RKO (cell line): ENCODE results near the gene AP3B1.
"Not testable (repeated sequence)": the region's sequence is repeated elsewhere in the genome, so short reads cannot be mapped to it uniquely, and the experiment has no call there.

Source experiments
- DNase-seq: peaks from one replicate; pipeline ENCODE4 v3.0.0-alpha.2; 2016; ENCODE audit warnings: low spot score

AP3B1 gene

GRCh38 chr5:78067581-78067980, 226.9 kb downstream of the AP3B1 start:
- DNase-seq = not testable (repeated sequence)

GRCh38 chr5:78066722-78067121, 227.8 kb downstream of the AP3B1 start:
- DNase-seq = not testable (repeated sequence)

GRCh38 chr5:78065663-78066062, 228.8 kb downstream of the AP3B1 start:
- DNase-seq = no peak

- no peak for DNase-seq
These were observed 229.5 kb downstream of the AP3B1 start for GRCh38 chr5:78064941-78065472.

DNA sequence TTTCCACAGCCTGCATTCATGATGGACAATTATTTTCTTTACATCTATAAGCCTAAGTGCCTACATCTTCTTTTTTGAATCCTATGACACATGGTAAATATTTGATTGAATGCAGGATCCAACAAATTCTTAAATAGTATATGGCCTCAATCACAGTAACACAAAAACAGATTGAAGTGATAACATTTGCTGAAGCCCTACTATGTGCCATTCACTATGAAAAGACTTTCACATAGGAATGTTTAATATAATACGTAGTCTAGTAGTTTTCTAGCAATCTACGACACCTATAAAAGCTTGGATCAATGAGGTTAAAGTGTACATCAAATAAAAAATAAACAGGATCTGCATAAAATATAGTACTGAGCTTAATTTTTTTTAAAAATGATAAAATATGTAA, 231.0 kb downstream of the AP3B1 start:
- DNase-seq = no peak

DNA sequence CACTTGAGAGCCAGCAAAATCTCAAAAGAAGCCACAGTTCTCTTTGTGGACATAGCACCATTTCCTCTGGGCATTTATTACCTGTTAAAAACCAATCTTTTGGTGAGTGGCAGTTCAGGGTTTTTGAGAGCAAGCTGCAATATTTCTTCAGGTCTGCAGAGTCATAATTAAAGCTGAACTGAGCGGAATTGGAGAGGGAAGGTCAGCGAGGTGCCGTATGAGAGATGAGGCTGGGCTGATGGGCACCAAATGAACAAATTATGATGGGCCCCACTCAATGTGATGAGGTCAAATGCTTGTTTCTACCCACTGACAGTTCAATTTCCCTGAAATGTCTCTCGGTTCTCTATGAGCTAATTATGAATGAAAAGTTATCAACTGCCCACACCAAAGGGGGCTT, 231.9 kb downstream of the AP3B1 start:
- no peak for DNase-seq

- DNase-seq = no peak
These were observed 234.1 kb downstream of the AP3B1 start for GRCh38 chr5:78060421-78060820.

- no peak for DNase-seq
These were observed 235.9 kb downstream of the AP3B1 start for GRCh38 chr5:78058625-78059024.

DNA sequence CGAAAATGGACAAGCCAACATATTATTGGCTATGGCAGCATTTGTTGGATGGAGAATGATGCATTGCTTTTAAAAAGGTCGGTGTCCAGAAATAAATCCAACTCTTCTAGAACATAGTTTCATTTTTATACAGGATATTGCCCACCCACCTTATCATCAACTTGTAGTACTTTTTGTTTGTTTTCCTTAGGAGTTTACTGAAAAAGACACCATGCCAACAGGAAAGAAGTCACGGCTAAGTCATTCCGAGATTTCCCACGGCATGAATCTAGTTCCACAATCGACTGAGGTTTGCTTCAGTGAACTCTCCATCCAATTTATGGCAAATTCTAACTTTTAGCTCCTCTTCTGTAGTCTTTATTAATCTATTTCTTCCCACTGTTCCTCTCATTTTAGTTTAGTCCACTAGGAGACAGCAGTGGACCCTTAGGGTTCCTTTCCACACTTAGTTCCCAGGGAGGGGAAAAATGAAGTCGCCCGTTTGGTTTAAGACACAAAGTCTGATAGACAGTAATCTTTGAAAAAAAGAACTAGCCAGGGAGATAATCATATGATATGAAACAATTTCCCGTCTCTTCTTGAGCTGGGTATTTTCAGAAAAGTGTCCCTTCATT, 237.5 kb downstream of the AP3B1 start:
- DNase-seq = no peak

DNA sequence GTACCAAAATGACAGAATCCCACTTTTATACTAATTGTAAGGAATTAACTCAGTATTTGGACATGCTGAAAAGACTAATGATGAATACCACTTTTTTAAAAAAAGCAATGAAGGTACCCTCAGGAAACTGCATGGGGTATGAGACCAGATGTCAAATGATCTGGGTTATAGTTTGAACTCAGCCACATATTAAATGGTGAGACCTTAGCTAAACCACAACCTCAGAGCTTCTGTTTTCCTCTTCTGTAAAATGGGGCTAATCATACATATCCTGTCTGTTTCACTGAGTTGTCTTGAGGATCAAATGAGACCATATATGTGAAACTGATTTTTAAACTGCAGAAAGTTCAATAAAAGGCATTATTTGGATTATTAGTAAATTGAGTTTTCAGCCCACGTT, 238.4 kb downstream of the AP3B1 start:
- DNase-seq = no peak

DNA sequence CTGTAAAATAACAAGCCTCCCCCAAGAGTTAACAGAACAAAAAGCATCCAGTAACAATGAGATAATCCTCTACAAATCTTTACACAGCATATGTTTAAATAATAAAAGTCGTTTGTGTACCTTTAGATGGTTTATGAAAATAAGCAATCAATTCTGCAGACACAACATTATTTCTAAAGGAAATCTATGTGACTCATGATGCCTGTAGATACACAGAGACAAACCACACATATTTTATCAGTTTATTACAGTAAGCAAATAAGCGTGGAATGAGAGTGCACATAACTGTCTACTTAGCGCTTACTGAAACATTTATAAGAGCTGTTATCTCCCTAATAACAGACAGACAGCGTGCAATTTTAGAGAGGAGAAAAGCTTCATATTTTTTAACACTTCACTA, 243.6 kb downstream of the AP3B1 start:
- DNase-seq = no peak

- DNase-seq = not testable (repeated sequence)
These were observed 247.7 kb downstream of the AP3B1 start for GRCh38 chr5:78046823-78047222.

- DNase-seq = no peak
These were observed 248.5 kb downstream of the AP3B1 start for GRCh38 chr5:78046006-78046405.

DNA sequence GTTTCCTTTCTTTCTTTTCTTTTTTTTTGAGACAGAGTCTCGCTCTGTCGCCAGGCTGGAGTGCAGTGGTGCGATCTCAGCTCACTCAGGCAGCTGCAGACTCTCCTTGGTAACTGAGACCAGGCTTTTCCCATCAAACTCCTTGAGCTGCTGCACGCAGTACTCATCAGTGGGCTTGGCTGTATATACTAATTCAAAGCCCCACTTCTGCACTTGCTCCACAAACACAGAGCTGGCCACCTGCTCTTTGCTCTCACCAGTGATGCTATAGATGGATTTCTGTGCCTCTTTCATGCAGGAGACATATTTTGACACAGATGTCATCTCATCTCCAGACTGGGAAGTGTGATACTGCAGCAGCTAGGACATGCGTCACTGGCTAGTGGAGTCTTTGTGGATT, 252.7 kb downstream of the AP3B1 start:
- DNase-seq = no peak

DNA sequence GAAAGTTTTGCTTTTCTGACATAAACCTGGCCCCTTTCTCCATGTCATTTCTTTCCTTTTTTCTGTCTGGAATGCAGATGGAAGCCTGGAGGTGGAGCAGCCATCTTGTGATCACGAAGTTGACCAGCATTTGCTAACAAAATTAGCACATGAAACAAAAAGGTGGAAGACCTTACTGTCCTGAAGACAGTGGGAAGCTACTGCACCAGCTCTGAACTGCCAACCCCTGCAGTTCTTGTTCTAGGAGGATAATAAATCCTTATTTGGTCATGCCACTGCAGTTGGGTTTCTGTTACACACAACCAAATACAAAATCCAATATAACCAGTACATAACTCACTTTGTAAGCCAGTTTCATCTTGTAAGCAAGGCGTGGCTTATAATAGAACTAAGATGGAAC, 269.0 kb downstream of the AP3B1 start:
- no peak for DNase-seq

GRCh38 chr5:78019744-78020143, 274.8 kb downstream of the AP3B1 start:
- DNase-seq = no peak

DNA sequence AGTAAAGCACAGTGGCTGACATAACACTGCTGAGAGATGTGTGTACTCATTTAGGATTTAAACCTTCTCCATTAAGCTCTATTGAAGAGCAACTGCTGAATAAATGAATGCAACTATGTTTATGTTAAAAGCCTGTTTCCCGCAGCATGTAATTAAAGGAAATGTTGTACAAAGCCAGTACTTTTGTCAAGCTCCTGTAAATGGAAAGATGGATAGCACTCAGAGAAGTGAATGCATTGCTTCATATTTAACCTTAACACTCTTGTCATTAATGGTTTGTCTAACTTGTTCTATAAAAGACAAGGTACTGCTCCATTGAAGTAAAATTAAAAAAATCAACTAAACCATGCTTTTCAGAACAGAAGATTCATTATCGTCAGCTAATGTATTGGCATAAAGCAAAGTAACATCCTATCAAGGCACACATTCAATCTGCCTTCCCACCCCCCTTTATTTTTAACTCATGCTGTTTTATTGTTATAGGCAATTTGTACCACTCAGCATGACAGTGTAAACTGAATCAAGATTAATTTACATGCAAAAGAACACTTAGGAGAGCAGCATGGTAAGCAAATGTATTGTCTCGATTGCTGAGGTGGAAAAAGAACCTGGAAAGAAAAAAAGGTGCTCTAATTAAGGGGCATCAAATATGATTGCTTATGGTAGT, 277.5 kb downstream of the AP3B1 start:
- DNase-seq = no peak

GRCh38 chr5:78009937-78010527, 284.5 kb downstream of the AP3B1 start:
- DNase-seq = no peak

- peak; percentile 64 for DNase-seq
These were observed 286.0 kb downstream of the AP3B1 start for GRCh38 chr5:78008356-78008967.

DNA sequence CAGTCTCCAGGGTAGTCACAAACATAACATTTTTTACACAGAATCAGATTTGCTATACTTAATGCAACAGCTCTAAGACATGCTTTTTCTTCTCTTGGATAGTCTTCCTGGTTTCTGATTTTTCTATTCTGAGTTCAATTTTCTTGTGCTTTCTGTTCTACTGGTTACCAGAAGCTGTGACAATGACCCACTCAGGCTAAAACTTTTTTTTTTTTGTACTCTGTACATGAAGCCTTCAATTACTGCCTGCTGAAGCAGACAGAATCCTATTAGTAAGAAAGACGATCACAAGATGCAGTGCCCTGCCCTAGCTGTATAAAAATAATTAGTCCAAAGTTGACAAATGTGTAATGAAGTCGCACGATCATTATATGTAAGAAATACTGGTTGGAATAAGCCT, 287.3 kb downstream of the AP3B1 start:
- DNase-seq = no peak

GRCh38 chr5:78006449-78006848, 288.0 kb downstream of the AP3B1 start:
- DNase-seq = no peak

DNA sequence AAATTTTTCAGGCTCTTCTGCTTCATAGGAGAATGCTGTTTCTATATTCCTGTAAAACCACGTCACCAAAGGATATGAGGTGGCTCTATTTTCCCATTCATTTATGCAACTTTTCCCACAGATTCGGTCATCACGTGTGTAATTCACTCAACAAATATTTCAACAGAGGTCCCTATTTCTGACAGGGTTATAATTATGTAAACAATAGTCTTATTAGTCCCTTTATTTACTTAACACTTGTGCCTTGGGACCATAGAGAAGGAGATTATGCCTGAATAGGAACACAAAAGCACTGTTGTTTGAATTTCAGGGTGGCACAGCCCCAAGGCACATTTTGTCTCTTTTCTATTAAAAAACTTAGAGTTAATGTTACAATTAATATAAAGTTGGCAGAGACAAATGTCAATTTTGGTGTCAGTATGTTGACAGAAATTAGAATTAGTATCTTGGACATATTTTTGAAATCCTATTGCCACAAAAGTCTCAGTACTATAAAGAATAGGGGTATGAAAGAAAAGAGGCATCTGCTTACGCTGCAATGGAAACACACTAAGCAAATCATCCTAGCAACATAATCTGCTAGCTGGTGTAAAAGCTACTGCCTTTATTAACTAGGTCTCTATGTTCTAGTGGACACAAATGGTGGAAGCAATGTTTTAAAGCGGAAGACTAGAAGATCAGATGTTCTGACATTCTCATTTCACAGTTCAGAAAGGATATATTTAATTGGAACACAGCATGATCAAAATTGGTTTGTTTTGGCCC, 289.3 kb downstream of the AP3B1 start:
- no peak for DNase-seq
